Embryonic facial prominence (tissue), 1 donor: ENCODE measurements around the gene ICOS.
A peak's percentile ranks its signal among the peaks of the same experiment; 100 is the strongest.

ENCODE experiments used
- DNase-seq: peaks from one replicate; pipeline ENCODE4 v3.0.0-alpha.2; 2016; ENCODE audit errors: extremely low spot score

The ICOS gene

GRCh38 chr2:203936535-203936934 is at the start of gene ICOS:
Gene ICOS (plus strand): TSS chr2:203936763. CDS start chr2:203936815, 52 bp downstream.
- DNase-seq: no peak

GRCh38 chr2:203887677-203888076 is 48.9 kb upstream of the ICOS start:
- DNase-seq: no peak

- no peak for DNase-seq
Observed at GRCh38 chr2:203889542-203889941, 47.0 kb upstream of the ICOS start.

- no peak for DNase-seq
Observed at GRCh38 chr2:203889944-203890343, 46.6 kb upstream of the ICOS start.

GRCh38 chr2:203890733-203891132 is 45.8 kb upstream of the ICOS start:
- no peak for DNase-seq

- no peak for DNase-seq
Observed at GRCh38 chr2:203891474-203891873, 45.1 kb upstream of the ICOS start.

- DNase-seq: no peak
Observed at GRCh38 chr2:203892207-203892606, 44.4 kb upstream of the ICOS start.

- no peak for DNase-seq
Observed at GRCh38 chr2:203893401-203893800, 43.2 kb upstream of the ICOS start.

GRCh38 chr2:203893840-203894239 is 42.7 kb upstream of the ICOS start:
- DNase-seq: no peak

- DNase-seq: no peak
Observed at GRCh38 chr2:203894262-203894661, 42.3 kb upstream of the ICOS start.

- DNase-seq: no peak
Observed at GRCh38 chr2:203897544-203897943, 39.0 kb upstream of the ICOS start.

GRCh38 chr2:203898657-203899056 is 37.9 kb upstream of the ICOS start:
- no peak for DNase-seq

GRCh38 chr2:203900253-203900652 is 36.3 kb upstream of the ICOS start:
- DNase-seq: no peak

- no peak for DNase-seq
Observed at GRCh38 chr2:203904022-203904421, 32.5 kb upstream of the ICOS start.

- DNase-seq: no peak
Observed at GRCh38 chr2:203905656-203906055, 30.9 kb upstream of the ICOS start.

- no peak for DNase-seq
Observed at GRCh38 chr2:203908066-203908796, 28.3 kb upstream of the ICOS start.

- DNase-seq: no peak
Observed at GRCh38 chr2:203908797-203909185, 27.8 kb upstream of the ICOS start.

GRCh38 chr2:203909261-203909967 is 27.1 kb upstream of the ICOS start:
- DNase-seq: peak; percentile 63

GRCh38 chr2:203909974-203910373 is 26.6 kb upstream of the ICOS start:
- no peak for DNase-seq

GRCh38 chr2:203913947-203914346 is 22.6 kb upstream of the ICOS start:
- no peak for DNase-seq

GRCh38 chr2:203914546-203915182 is 21.9 kb upstream of the ICOS start:
- DNase-seq: no peak

GRCh38 chr2:203915256-203915655 is 21.3 kb upstream of the ICOS start:
- DNase-seq: no peak

- DNase-seq: no peak
Observed at GRCh38 chr2:203916756-203917155, 19.8 kb upstream of the ICOS start.
